ENCODE data around the gene IGFALS. TPM values are rescaled to one million over a fixed set of nuclear protein-coding genes. Genes with fewer than 3 reads are reported as not detected.

Gene IGFALS
- total and polyA plus RNA-seq, 2 of the 4 experiments (the other 2 are of a cell fraction): not detected

DNA sequence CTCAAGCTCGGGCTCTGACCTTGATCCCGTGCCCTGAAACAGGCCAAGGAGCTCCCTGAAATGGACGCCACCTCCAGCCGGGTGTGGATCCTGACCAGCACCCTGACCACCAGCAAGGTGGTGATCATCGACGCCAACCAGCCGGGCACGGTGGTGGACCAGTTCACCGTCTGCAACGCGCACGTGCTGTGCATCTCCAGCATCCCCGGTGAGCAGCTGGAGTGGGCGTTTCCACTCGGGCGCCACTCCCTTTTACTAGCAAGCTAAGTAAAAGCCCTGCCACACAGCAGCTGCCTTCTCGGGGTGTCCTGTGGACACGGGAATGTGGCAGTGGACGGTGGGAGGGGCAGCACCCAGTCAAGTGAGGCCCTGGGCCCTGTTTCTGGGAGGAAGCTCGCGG is 28.5 kb downstream of the IGFALS start:
- H3K36me3 ChIP-seq (ENCODE audit: control insufficient read depth, insufficient read depth, low read length): peaks cover 77% of the 10 kb centered on the region
- no peak overlapping the region for H3K18ac ChIP-seq (ENCODE audit: low read depth, low read length)
- no peak overlapping the region for H3K4me3 ChIP-seq (ENCODE audit: insufficient read depth, low read depth, low read length)
- TF ChIP-seq NFE2L2 (IDR thresholded peaks at IDR 0.05; ENCODE audit: low read depth, low read length) (no peak), RAD21 (IDR thresholded peaks at IDR 0.05; ENCODE audit: low read length) (no peak), MAZ (IDR thresholded peaks at IDR 0.05; ENCODE audit: borderline replicate concordance, low read depth, low read length) (no peak), MAFK (IDR thresholded peaks at IDR 0.05; ENCODE audit: low read depth, low read length) (no peak), POLR2A (IDR thresholded peaks at IDR 0.05; ENCODE audit: low read depth, low read length) (no peak), RCOR1 (IDR thresholded peaks at IDR 0.05; ENCODE audit: insufficient replicate concordance, low read length) (no peak), FOS (IDR thresholded peaks at IDR 0.05; ENCODE audit: low read depth, low read length) (no peak), CTCF (conservative IDR thresholded peaks at IDR 0.05; ENCODE audit: low read depth, low read length) (no peak), CHD1 (IDR thresholded peaks at IDR 0.05; ENCODE audit: low read depth, low read length) (no peak)
- intact Hi-C loops (cut with micrococcal nuclease): no loop called here
- H3K4me1 ChIP-seq (ENCODE audit: control insufficient read depth, insufficient read depth, low read length): no peaks in the 10 kb centered on the region
- peaks cover 10% of the 10 kb centered on the region for H4K20me1 ChIP-seq (ENCODE audit: insufficient read depth, low read length)
- DNase-seq: no peak
- no peak overlapping the region for H3K23ac ChIP-seq (ENCODE audit: low read depth, low read length)
- H2BK5ac ChIP-seq (ENCODE audit: low read depth, low read length, poor library complexity, severe bottlenecking): no peak overlapping the region
- H2AK5ac ChIP-seq (ENCODE audit: low read depth, low read length): no peak overlapping the region
- H3K56ac ChIP-seq (ENCODE audit: extremely low read depth, insufficient read depth, low read length): no peak overlapping the region
- H3K4ac ChIP-seq (ENCODE audit: low read depth, low read length): no peak overlapping the region
- 0 out of 4 replicates have a peak, but pooled peaks cover 0 to 3% of the 10 kb centered on the region in 2 experiments for H3K79me1 ChIP-seq (ENCODE audit: low read depth in 1 of 2, low read length in 2 of 2)
- H4K91ac ChIP-seq (ENCODE audit: insufficient read depth, low read depth, low read length): no peak overlapping the region
- H3K9me3 ChIP-seq (ENCODE audit: control insufficient read depth, insufficient read depth, low read length): no peaks in the 10 kb centered on the region
- H2AFZ ChIP-seq (replicated peaks; ENCODE audit: low read length, poor library complexity): no peak overlapping the region
- CTCF ChIA-PET: interaction anchor here (1.3 kb wide), 1 partner anchor 52 kb away, joined by 4 read pairs; no protein-coding TSS in a partner anchor
- POLR2A ChIA-PET (ENCODE audit: unreplicated experiment): no interaction called here
- in situ Hi-C loops (cut with MboI; ENCODE audit: low sequenced_read_pairs): loop anchor here (5.0 kb wide), 1 partner anchor 53 kb away; no protein-coding TSS in a partner anchor
- no peak overlapping the region for H4K8ac ChIP-seq (ENCODE audit: low read depth in 2 of 2, low read length in 2 of 2)
- no peak overlapping the region for H3K14ac ChIP-seq (replicated peaks; ENCODE audit: low read depth, low read length)
- H2BK20ac ChIP-seq (ENCODE audit: low read depth, low read length): no peak overlapping the region
- H4K5ac ChIP-seq (ENCODE audit: low read depth, low read length): no peak overlapping the region
- no peak for ATAC-seq (ENCODE audit: low read depth)
- BruUV-seq (replicated peaks): no TSS peak
- no peak overlapping the region for H3K27ac ChIP-seq (ENCODE audit: insufficient read depth, low read length)
- no peaks in the 10 kb centered on the region for H3K27me3 ChIP-seq (ENCODE audit: control insufficient read depth, insufficient read depth, low read length)
- dilution Hi-C loops (cut with HindIII; ENCODE audit: low sequenced_read_pairs, unreplicated experiment): no loop called here
- H3K9ac ChIP-seq (ENCODE audit: low read depth, low read length): no peak overlapping the region
- no peaks in the 10 kb centered on the region for H3K9me1 ChIP-seq (ENCODE audit: insufficient read depth, low read length)
- WGBS, 2 experiments (ENCODE audit: extremely low coverage in 2 of 2, insufficient read length in 1 of 2): 96% methylated on average over 12 of the region's 21 CpGs; no CpG with 5 or more reads in 1 of the 2 experiments
- H2AK9ac ChIP-seq (replicated peaks; ENCODE audit: low read depth, low read length, poor library complexity): no peak overlapping the region
- no peak overlapping the region for H3K4me2 ChIP-seq (ENCODE audit: low read depth, low read length)
- H2BK120ac ChIP-seq (ENCODE audit: low read depth, low read length): no peak overlapping the region
- no peak overlapping the region for H2BK15ac ChIP-seq (ENCODE audit: low read depth, low read length)
